ENCODE measurements around the gene ZNF417. TPM values are rescaled to one million over a fixed set of nuclear protein-coding genes. Genes with fewer than 3 reads are reported as not detected.
A peak's percentile ranks its signal among the peaks of the same experiment; 100 is the strongest.

ZNF417 gene
- total and polyA plus RNA-seq, 2 donors (not counting 1 experiment from before 2014, with no cell fraction given), result 8.9 to 52.6 TPM

DNA sequence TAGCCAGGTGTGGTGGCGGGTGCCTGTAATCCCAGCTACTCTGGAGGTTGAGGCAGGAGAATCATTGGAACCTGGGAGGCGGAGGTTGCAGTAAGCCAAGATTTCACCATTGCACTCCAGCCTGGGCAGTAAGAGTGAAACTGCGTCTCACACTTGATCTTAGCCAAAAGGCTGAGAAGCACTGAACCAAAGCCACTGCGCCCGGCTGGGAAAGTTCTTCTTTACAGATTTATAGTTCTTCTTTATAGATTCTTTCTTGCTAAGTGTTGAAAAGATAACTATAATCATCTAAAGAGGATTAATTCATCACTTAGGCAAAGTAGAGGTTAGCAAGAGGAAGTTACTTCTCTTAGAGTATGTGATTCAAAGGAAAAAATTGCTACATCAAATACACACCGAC lies 11.1 kb downstream of the ZNF417 start:
- peak overlapping the region; percentile 23 for H3K27ac Mint-ChIP-seq

DNA sequence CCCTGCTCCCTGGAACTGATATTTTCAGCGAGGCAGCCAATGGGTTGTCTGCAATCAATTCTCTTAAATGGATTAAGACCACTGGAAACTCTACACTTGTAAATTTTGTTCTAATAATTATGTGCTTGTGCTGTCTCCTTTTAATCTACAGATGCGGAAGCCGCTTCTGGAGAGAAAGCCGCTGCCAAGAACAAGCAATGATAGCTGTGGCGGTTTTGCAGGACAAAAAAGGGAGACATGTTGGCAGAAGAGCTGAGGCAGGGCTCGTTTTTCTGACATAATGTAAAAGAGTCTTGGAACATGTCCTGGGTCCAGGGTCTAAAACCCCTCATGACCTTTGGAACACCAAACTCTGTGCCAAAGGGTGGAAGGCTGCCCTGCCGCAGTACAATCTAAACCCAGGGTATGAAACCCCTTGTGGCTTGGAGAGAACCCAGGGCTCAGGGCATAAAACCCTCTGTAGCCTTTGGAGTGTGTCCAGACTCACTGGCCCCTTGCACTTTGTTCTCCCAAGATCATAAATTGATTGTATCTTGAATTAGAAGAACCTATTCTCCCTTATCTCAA lies 12.7 kb downstream of the ZNF417 start:
- H3K4me1 Mint-ChIP-seq, result peaks cover 15% of the 10 kb centered on the region
- Histone ChIP-seq H4K20me1 (ENCODE audit: control insufficient read depth, insufficient read depth, low read length, poor library complexity, severe bottlenecking) (no peaks in the 10 kb centered on the region), H3K9ac (ENCODE audit: low read length) (no peak overlapping the region), H3K4me2 (replicated peaks; ENCODE audit: low read depth, low read length, poor library complexity, severe bottlenecking) (no peak overlapping the region), H3K36me3 (replicated peaks in 1 of 2; ENCODE audit: control extremely low read depth in 1 of 2, control insufficient read depth in 1 of 2, extremely low read depth in 1 of 2, insufficient read depth in 2 of 2, low read length in 1 of 2) (peaks cover 0 to 15% of the 10 kb centered on the region in 2 experiments), H3K4me3 (ENCODE audit: control extremely low read depth in 1 of 5, extremely low read depth in 1 of 5, insufficient read depth in 1 of 5, low read depth in 2 of 5, low read length in 4 of 5) (no peak overlapping the region), H3K9me3 (ENCODE audit: control extremely low read depth in 1 of 3, control insufficient read depth in 2 of 3, insufficient read depth in 1 of 3, low read length in 2 of 3) (peaks cover 0 to 3% (median 0%) of the 10 kb centered on the region in 3 donors), H3K27me3 (replicated peaks in 1 of 4; ENCODE audit: control extremely low read depth in 1 of 4, control insufficient read depth in 3 of 4, insufficient read depth in 4 of 4, low read length in 3 of 4) (no peaks in the 10 kb centered on the region), H3K27ac (ENCODE audit: low read length in 2 of 2) (no peak overlapping the region), H3K4me1 (ENCODE audit: control insufficient read depth in 2 of 2, insufficient read depth in 2 of 2, low read length in 2 of 2) (peaks cover 0 to 8% of the 10 kb centered on the region in 2 donors), H3K79me2 (ENCODE audit: control insufficient read depth, insufficient read depth, low read length) (no peaks in the 10 kb centered on the region), H2AFZ (ENCODE audit: insufficient read depth, low read depth, low read length, poor library complexity, severe bottlenecking) (no peak overlapping the region)
- no peaks in the 10 kb centered on the region for H3K9me3 Mint-ChIP-seq (ENCODE audit: insufficient read depth)
- DNase-seq, result no peak
- no peak overlapping the region for H3K27ac Mint-ChIP-seq
- H3K27me3 Mint-ChIP-seq, result no peaks in the 10 kb centered on the region
- no peak for ATAC-seq (ENCODE audit: low read depth)
- intact Hi-C loops (cut with micrococcal nuclease), result loop anchor here (1.0 kb wide), 1 partner anchor 497 kb away; no protein-coding TSS in a partner anchor
- POLR2A ChIA-PET, result interaction anchor here (0.5 kb wide), 1 partner anchor 498 kb away, joined by 4 read pairs; no protein-coding TSS in a partner anchor
- TF ChIP-seq, protein P1, sequence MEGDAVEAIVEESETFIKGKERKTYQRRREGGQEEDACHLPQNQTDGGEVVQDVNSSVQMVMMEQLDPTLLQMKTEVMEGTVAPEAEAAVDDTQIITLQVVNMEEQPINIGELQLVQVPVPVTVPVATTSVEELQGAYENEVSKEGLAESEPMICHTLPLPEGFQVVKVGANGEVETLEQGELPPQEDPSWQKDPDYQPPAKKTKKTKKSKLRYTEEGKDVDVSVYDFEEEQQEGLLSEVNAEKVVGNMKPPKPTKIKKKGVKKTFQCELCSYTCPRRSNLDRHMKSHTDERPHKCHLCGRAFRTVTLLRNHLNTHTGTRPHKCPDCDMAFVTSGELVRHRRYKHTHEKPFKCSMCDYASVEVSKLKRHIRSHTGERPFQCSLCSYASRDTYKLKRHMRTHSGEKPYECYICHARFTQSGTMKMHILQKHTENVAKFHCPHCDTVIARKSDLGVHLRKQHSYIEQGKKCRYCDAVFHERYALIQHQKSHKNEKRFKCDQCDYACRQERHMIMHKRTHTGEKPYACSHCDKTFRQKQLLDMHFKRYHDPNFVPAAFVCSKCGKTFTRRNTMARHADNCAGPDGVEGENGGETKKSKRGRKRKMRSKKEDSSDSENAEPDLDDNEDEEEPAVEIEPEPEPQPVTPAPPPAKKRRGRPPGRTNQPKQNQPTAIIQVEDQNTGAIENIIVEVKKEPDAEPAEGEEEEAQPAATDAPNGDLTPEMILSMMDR (IDR thresholded peaks at IDR 0.05), result peak; percentile 5
- no peak for TF ChIP-seq EZH2 (IDR thresholded peaks at IDR 0.05; ENCODE audit: borderline replicate concordance, insufficient read depth, low read depth, low read length, poor library complexity, severe bottlenecking)
- whole genome bisulfite sequencing (ENCODE audit: insufficient coverage), result 93% methylated on average over 2 of the region's 7 CpGs
- H3K4me3 Mint-ChIP-seq, result no peak overlapping the region
- CTCF ChIA-PET, result interaction anchor here (0.6 to 1.6 kb wide), 2 partner anchors 13 to 238 kb away, joined by 3 read pairs; no protein-coding TSS in a partner anchor

More for the DNA sequence above, 11.1 kb downstream of the ZNF417 start:
- WGBS (ENCODE audit: insufficient coverage), result 100% methylated on average over 1 of the region's 6 CpGs
- no peak for TF ChIP-seq EZH2 (IDR thresholded peaks at IDR 0.05; ENCODE audit: borderline replicate concordance, insufficient read depth, low read depth, low read length, poor library complexity, severe bottlenecking)
- TF ChIP-seq, protein P1 (IDR thresholded peaks at IDR 0.05), result no peak
- Mint-ChIP-seq H3K27me3 (no peaks in the 10 kb centered on the region), H3K9me3 (ENCODE audit: insufficient read depth) (no peaks in the 10 kb centered on the region), H3K4me3 (peak overlapping the region; percentile 4), H3K4me1 (peaks cover 15% of the 10 kb centered on the region)
- intact Hi-C loops (cut with micrococcal nuclease), result loop anchor here (5.0 kb wide), 1 partner anchor 42 kb away; the partner anchor contains the start of gene ZNF256
- Histone ChIP-seq H3K4me2 (replicated peaks; ENCODE audit: low read depth, low read length, poor library complexity, severe bottlenecking) (no peak overlapping the region), H3K9me3 (ENCODE audit: control extremely low read depth in 1 of 3, control insufficient read depth in 2 of 3, insufficient read depth in 1 of 3, low read length in 2 of 3) (peaks cover 0 to 3% (median 0%) of the 10 kb centered on the region in 3 donors), H3K4me3 (ENCODE audit: control extremely low read depth in 1 of 5, extremely low read depth in 1 of 5, insufficient read depth in 1 of 5, low read depth in 2 of 5, low read length in 4 of 5) (no peak overlapping the region), H3K9ac (ENCODE audit: low read length) (no peak overlapping the region), H3K4me1 (ENCODE audit: control insufficient read depth in 2 of 2, insufficient read depth in 2 of 2, low read length in 2 of 2) (peaks cover 0 to 8% of the 10 kb centered on the region in 2 donors), H3K27me3 (replicated peaks in 1 of 4; ENCODE audit: control extremely low read depth in 1 of 4, control insufficient read depth in 3 of 4, insufficient read depth in 4 of 4, low read length in 3 of 4) (no peaks in the 10 kb centered on the region), H3K36me3 (replicated peaks in 1 of 2; ENCODE audit: control extremely low read depth in 1 of 2, control insufficient read depth in 1 of 2, extremely low read depth in 1 of 2, insufficient read depth in 2 of 2, low read length in 1 of 2) (peaks cover 0 to 19% of the 10 kb centered on the region in 2 experiments), H3K27ac (ENCODE audit: low read length in 2 of 2) (peak overlapping the region in 1 of 2 donors; percentile 33), H4K20me1 (ENCODE audit: control insufficient read depth, insufficient read depth, low read length, poor library complexity, severe bottlenecking) (no peaks in the 10 kb centered on the region), H3K79me2 (ENCODE audit: control insufficient read depth, insufficient read depth, low read length) (no peaks in the 10 kb centered on the region), H2AFZ (ENCODE audit: insufficient read depth, low read depth, low read length, poor library complexity, severe bottlenecking) (no peak overlapping the region)
- ATAC-seq (ENCODE audit: low read depth) (peak; percentile 24), DNase-seq (peak; percentile 30)
- POLR2A ChIA-PET, result no interaction called here
- CTCF ChIA-PET, result interaction anchor here (0.6 kb wide), 1 partner anchor 563 kb away, joined by 3 read pairs; no protein-coding TSS in a partner anchor
